ENCODE measurements around the gene WWC2.

- TF ChIP-seq EP300 (IDR thresholded peaks at IDR 0.05; ENCODE audit: borderline replicate concordance) (no peak), REST (IDR thresholded peaks at IDR 0.05; ENCODE audit: low read depth) (no peak), FOXM1 (IDR thresholded peaks at IDR 0.05; ENCODE audit: borderline replicate concordance, low read depth) (no peak), EGR1 (IDR thresholded peaks at IDR 0.05) (no peak), TEAD4 (IDR thresholded peaks at IDR 0.05) (no peak), YY1 (IDR thresholded peaks at IDR 0.05; ENCODE audit: low read depth) (no peak)
These were observed 157.3 kb downstream of the WWC2 start for GRCh38 chr4:183256343-183256742.

All from Ishikawa (cell line).